Neural cell (in vitro differentiated cells): ENCODE measurements around the gene ANO5.

Experiments used
- CTCF ChIP-seq: fragments of 450-650 bp; IDR thresholded peaks from 2 replicates; pipeline ENCODE4 v1.5.1; 2014; ENCODE audit warnings: antibody characterized with exemption, mild to moderate bottlenecking, moderate library complexity; ENCODE audit not compliant: poor library complexity, severe bottlenecking
- MXI1 ChIP-seq: fragments of 450-650 bp; conservative IDR thresholded peaks from 2 replicates; pipeline ENCODE4 v1.6.1; 2014; ENCODE audit warnings: antibody characterized with exemption, mild to moderate bottlenecking; ENCODE audit not compliant: poor library complexity, severe bottlenecking
- POLR2AphosphoS5 ChIP-seq: IDR thresholded peaks from 2 replicates; pipeline ENCODE4 v1.6.1; 2012
- TAF1 ChIP-seq: IDR thresholded peaks from 2 replicates; pipeline ENCODE4 v1.6.1; 2012; ENCODE audit warnings: low read depth
- TF ChIP-seq, protein P1 (sequence below): IDR thresholded peaks from 2 replicates; pipeline ENCODE4 v1.6.1; 2012; ENCODE audit warnings: borderline replicate concordance

- TF ChIP-seq CTCF (no peak), POLR2AphosphoS5 (no peak), MXI1 (no peak), TAF1 (no peak)
- TF ChIP-seq, protein P1, sequence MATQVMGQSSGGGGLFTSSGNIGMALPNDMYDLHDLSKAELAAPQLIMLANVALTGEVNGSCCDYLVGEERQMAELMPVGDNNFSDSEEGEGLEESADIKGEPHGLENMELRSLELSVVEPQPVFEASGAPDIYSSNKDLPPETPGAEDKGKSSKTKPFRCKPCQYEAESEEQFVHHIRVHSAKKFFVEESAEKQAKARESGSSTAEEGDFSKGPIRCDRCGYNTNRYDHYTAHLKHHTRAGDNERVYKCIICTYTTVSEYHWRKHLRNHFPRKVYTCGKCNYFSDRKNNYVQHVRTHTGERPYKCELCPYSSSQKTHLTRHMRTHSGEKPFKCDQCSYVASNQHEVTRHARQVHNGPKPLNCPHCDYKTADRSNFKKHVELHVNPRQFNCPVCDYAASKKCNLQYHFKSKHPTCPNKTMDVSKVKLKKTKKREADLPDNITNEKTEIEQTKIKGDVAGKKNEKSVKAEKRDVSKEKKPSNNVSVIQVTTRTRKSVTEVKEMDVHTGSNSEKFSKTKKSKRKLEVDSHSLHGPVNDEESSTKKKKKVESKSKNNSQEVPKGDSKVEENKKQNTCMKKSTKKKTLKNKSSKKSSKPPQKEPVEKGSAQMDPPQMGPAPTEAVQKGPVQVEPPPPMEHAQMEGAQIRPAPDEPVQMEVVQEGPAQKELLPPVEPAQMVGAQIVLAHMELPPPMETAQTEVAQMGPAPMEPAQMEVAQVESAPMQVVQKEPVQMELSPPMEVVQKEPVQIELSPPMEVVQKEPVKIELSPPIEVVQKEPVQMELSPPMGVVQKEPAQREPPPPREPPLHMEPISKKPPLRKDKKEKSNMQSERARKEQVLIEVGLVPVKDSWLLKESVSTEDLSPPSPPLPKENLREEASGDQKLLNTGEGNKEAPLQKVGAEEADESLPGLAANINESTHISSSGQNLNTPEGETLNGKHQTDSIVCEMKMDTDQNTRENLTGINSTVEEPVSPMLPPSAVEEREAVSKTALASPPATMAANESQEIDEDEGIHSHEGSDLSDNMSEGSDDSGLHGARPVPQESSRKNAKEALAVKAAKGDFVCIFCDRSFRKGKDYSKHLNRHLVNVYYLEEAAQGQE = no peak
Measured at GRCh38 chr11:22263613-22264012, 70.7 kb downstream of the ANO5 start.
